ENCODE measurements around the gene PGAM2. TPM values are rescaled to one million over a fixed set of nuclear protein-coding genes. Genes with fewer than 3 reads are reported as not detected.

The PGAM2 gene
- total and polyA plus RNA-seq, 2 of the 13 experiments (the other 11 are each of a cell fraction or from before 2014, with no cell fraction given) = 0.22 TPM; not detected in 1

Small RNA genes lying within 50 kb of the gene (microRNA-seq; reads per million reads assigned to microRNA genes)
- not detected for gene MIR6837
- 0.68 reads per million for gene MIR6838

Other genes starting within 250 kb of the PGAM2 start
- 135 and 143 TPM in 2 replicates for gene MRPS24, start 196.1 kb downstream of the PGAM2 start, total RNA-seq (2016; rRNA removed; fragmentation: Illumina TruSeq; extraction: Trizol)
- 153 and 162 TPM in 2 replicates for gene MRPS24, start 196.1 kb downstream of the PGAM2 start, polyA plus RNA-seq (2011; rRNA removed)
- 20.8 and 22.3 TPM in 2 replicates for gene URGCP, start 159.0 kb downstream of the PGAM2 start, total RNA-seq (2016; rRNA removed; fragmentation: Illumina TruSeq; extraction: Trizol)
- gene URGCP, start 159.0 kb downstream of the PGAM2 start, polyA plus RNA-seq (2011; rRNA removed) = 25.8 and 29.7 TPM in 2 replicates
- 9.9 and 11.2 TPM in 2 replicates for gene UBE2D4, start 139.1 kb downstream of the PGAM2 start, total RNA-seq (2016; rRNA removed; fragmentation: Illumina TruSeq; extraction: Trizol)
- 14.2 and 16.0 TPM in 2 replicates for gene UBE2D4, start 139.1 kb downstream of the PGAM2 start, polyA plus RNA-seq (2011; rRNA removed)
- gene SPDYE1, start 67.7 kb downstream of the PGAM2 start, total RNA-seq (2016; rRNA removed; fragmentation: Illumina TruSeq; extraction: Trizol) = not detected in 2 replicates
- gene SPDYE1, start 67.7 kb downstream of the PGAM2 start, polyA plus RNA-seq (2011; rRNA removed) = not detected in 2 replicates
- 35.1 and 35.4 TPM in 2 replicates for gene DBNL, start 20.9 kb downstream of the PGAM2 start, total RNA-seq (2016; rRNA removed; fragmentation: Illumina TruSeq; extraction: Trizol)
- gene DBNL, start 20.9 kb downstream of the PGAM2 start, polyA plus RNA-seq (2011; rRNA removed) = 20.8 and 29.0 TPM in 2 replicates
- gene POLM, start 17.0 kb upstream of the PGAM2 start, total RNA-seq (2016; rRNA removed; fragmentation: Illumina TruSeq; extraction: Trizol) = 2.4 and 5.2 TPM in 2 replicates
- gene POLM, start 17.0 kb upstream of the PGAM2 start, polyA plus RNA-seq (2011; rRNA removed) = 5.4 and 6.6 TPM in 2 replicates
- 0.22 TPM in 1 of 2 replicates, not detected in the other for gene AEBP1, start 38.8 kb upstream of the PGAM2 start, total RNA-seq (2016; rRNA removed; fragmentation: Illumina TruSeq; extraction: Trizol)
- gene AEBP1, start 38.8 kb upstream of the PGAM2 start, polyA plus RNA-seq (2011; rRNA removed) = 0.55 and 0.81 TPM in 2 replicates
- 87.6 and 98.8 TPM in 2 replicates for gene POLD2, start 58.0 kb upstream of the PGAM2 start, total RNA-seq (2016; rRNA removed; fragmentation: Illumina TruSeq; extraction: Trizol)
- 86.7 and 95.1 TPM in 2 replicates for gene POLD2, start 58.0 kb upstream of the PGAM2 start, polyA plus RNA-seq (2011; rRNA removed)
- 1.7 and 1.8 TPM in 2 replicates for gene MYL7, start 75.8 kb upstream of the PGAM2 start, total RNA-seq (2016; rRNA removed; fragmentation: Illumina TruSeq; extraction: Trizol)
- gene MYL7, start 75.8 kb upstream of the PGAM2 start, polyA plus RNA-seq (2011; rRNA removed) = not detected in 2 replicates
- not detected in 2 replicates for gene GCK, start 123.9 kb upstream of the PGAM2 start, total RNA-seq (2016; rRNA removed; fragmentation: Illumina TruSeq; extraction: Trizol)
- gene GCK, start 123.9 kb upstream of the PGAM2 start, polyA plus RNA-seq (2011; rRNA removed) = not detected in 2 replicates
- gene YKT6, start 135.4 kb upstream of the PGAM2 start, total RNA-seq (2016; rRNA removed; fragmentation: Illumina TruSeq; extraction: Trizol) = 52.2 and 59.0 TPM in 2 replicates
- gene YKT6, start 135.4 kb upstream of the PGAM2 start, polyA plus RNA-seq (2011; rRNA removed) = 60.3 and 65.6 TPM in 2 replicates

All from HepG2 (cell line).